ENCODE results near the gene KIAA1328. TPM values are rescaled to one million over a fixed set of nuclear protein-coding genes. Genes with fewer than 3 reads are reported as not detected.

KIAA1328 gene
- total and polyA plus RNA-seq, 7 donors: 2.1 to 18.9 (median 12.5) TPM

- DNase-seq: no peak
- intact Hi-C loops (cut with DNase I): no loop called here
These were observed 342.1 kb downstream of the KIAA1328 start for GRCh38 chr18:37170984-37171383.

GRCh38 chr18:37173384-37173783 is 344.5 kb downstream of the KIAA1328 start:
- Histone ChIP-seq H3K27ac (no peak overlapping the region), H3K4me1 (peaks cover 0 to 6% (median 0%) of the 10 kb centered on the region in 4 donors), H3K9me3 (no peaks in the 10 kb centered on the region), H3K36me3 (peaks cover 0 to 8% (median 0%) of the 10 kb centered on the region in 4 donors), H3K4me3 (no peak overlapping the region), H3K27me3 (no peaks in the 10 kb centered on the region)
- intact Hi-C loops (cut with DNase I): no loop called here
- WGBS, 2 donors: 89 to 92% methylated on average over 2 of the region's 2 CpGs
- no peak for TF ChIP-seq EP300 (IDR thresholded peaks at IDR 0.05)
- DNase-seq: no peak

More at GRCh38 chr18:37170984-37171383, 342.1 kb downstream of the KIAA1328 start:
- Histone ChIP-seq H3K36me3 (peaks cover 0 to 8% (median 0%) of the 10 kb centered on the region in 4 donors), H3K4me3 (no peak overlapping the region), H3K27ac (no peak overlapping the region), H3K9me3 (no peaks in the 10 kb centered on the region), H3K27me3 (no peaks in the 10 kb centered on the region), H3K4me1 (peaks cover 0 to 6% (median 0%) of the 10 kb centered on the region in 4 donors)
- TF ChIP-seq EP300 (IDR thresholded peaks at IDR 0.05) (no peak), POLR2AphosphoS5 (IDR thresholded peaks at IDR 0.05) (no peak), CTCF (IDR thresholded peaks at IDR 0.05) (no peak), POLR2A (IDR thresholded peaks at IDR 0.05) (no peak)

GRCh38 chr18:37175727-37176620 is 347.0 kb downstream of the KIAA1328 start:
- Histone ChIP-seq H3K27ac (no peak overlapping the region), H3K4me1 (peaks cover 0 to 6% (median 0%) of the 10 kb centered on the region in 4 donors), H3K4me3 (no peak overlapping the region), H3K36me3 (peaks cover 0 to 8% (median 0%) of the 10 kb centered on the region in 4 donors), H3K27me3 (no peaks in the 10 kb centered on the region), H3K9me3 (no peaks in the 10 kb centered on the region)
- intact Hi-C loops (cut with DNase I): no loop called here
- DNase-seq: no peak
- WGBS, 2 donors: 96% methylated on average over 1 of the region's 1 CpG
- TF ChIP-seq EP300 (IDR thresholded peaks at IDR 0.05): no peak
- TF ChIP-seq CTCF (IDR thresholded peaks at IDR 0.05): no peak
- TF ChIP-seq POLR2A (IDR thresholded peaks at IDR 0.05): no peak
- no peak for TF ChIP-seq POLR2AphosphoS5 (IDR thresholded peaks at IDR 0.05)

- peaks cover 0 to 8% (median 0%) of the 10 kb centered on the region in 4 donors for H3K36me3 ChIP-seq
- no peaks in the 10 kb centered on the region for H3K9me3 ChIP-seq
- TF ChIP-seq EP300 (IDR thresholded peaks at IDR 0.05) (no peak), POLR2AphosphoS5 (IDR thresholded peaks at IDR 0.05) (no peak), POLR2A (IDR thresholded peaks at IDR 0.05) (no peak)
- intact Hi-C loops (cut with DNase I): no loop called here
- peaks cover 0 to 6% (median 0%) of the 10 kb centered on the region in 4 donors for H3K4me1 ChIP-seq
- H3K4me3 ChIP-seq: no peak overlapping the region
- no peaks in the 10 kb centered on the region for H3K27me3 ChIP-seq
- no peak for DNase-seq
- H3K27ac ChIP-seq: no peak overlapping the region
These were observed 347.7 kb downstream of the KIAA1328 start for GRCh38 chr18:37176621-37176934.

- TF ChIP-seq POLR2AphosphoS5 (IDR thresholded peaks at IDR 0.05) (no peak), POLR2A (IDR thresholded peaks at IDR 0.05) (no peak), EP300 (IDR thresholded peaks at IDR 0.05) (no peak), CTCF (IDR thresholded peaks at IDR 0.05) (no peak)
These were observed 350.5 kb downstream of the KIAA1328 start for GRCh38 chr18:37179384-37179783.

More at GRCh38 chr18:37179384-37179783, 350.5 kb downstream of the KIAA1328 start:
- intact Hi-C loops (cut with DNase I): no loop called here
- no peak for DNase-seq
- H3K27ac ChIP-seq: no peak overlapping the region
- H3K4me1 ChIP-seq: peaks cover 0 to 6% (median 0%) of the 10 kb centered on the region in 4 donors
- no peaks in the 10 kb centered on the region for H3K36me3 ChIP-seq
- H3K27me3 ChIP-seq: no peaks in the 10 kb centered on the region
- H3K4me3 ChIP-seq: no peak overlapping the region
- no peaks in the 10 kb centered on the region for H3K9me3 ChIP-seq
